ENCODE measurements around the gene DOC2A.

DNA sequence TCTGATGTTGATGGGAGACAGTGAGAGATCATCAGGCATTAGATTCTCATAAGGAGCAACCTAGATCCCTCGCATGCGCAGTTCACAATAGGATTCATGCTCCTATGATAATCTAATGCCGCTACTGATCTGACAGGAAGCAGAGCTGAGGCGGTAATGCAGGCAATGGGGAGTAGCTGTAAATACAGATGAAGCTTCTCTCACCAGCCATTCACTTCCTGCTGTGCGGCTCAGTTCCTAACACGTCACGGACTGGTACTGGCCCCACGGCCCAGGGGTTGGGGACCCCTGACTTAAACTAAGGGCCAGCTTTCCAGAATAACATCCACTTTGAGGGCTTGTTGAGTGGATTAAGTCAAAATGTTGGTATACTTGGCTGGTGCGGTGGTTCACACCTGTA is 51.5 kb downstream of the DOC2A start:
- TF ChIP-seq, protein P1, sequence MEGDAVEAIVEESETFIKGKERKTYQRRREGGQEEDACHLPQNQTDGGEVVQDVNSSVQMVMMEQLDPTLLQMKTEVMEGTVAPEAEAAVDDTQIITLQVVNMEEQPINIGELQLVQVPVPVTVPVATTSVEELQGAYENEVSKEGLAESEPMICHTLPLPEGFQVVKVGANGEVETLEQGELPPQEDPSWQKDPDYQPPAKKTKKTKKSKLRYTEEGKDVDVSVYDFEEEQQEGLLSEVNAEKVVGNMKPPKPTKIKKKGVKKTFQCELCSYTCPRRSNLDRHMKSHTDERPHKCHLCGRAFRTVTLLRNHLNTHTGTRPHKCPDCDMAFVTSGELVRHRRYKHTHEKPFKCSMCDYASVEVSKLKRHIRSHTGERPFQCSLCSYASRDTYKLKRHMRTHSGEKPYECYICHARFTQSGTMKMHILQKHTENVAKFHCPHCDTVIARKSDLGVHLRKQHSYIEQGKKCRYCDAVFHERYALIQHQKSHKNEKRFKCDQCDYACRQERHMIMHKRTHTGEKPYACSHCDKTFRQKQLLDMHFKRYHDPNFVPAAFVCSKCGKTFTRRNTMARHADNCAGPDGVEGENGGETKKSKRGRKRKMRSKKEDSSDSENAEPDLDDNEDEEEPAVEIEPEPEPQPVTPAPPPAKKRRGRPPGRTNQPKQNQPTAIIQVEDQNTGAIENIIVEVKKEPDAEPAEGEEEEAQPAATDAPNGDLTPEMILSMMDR (conservative IDR thresholded peaks at IDR 0.05; ENCODE audit: low read depth in 2 of 2), result no peak
- TF ChIP-seq EZH2phosphoT487 (IDR thresholded peaks at IDR 0.05; ENCODE audit: unreplicated experiment), result no peak
- TF ChIP-seq REST (IDR thresholded peaks at IDR 0.05; ENCODE audit: unreplicated experiment), result no peak
- TF ChIP-seq EZH2 (IDR thresholded peaks at IDR 0.05; ENCODE audit: low read depth, unreplicated experiment), result no peak
- no peak for TF ChIP-seq POLR2AphosphoS5 (IDR thresholded peaks at IDR 0.05; ENCODE audit: low read depth)
- TF ChIP-seq, protein P2, sequence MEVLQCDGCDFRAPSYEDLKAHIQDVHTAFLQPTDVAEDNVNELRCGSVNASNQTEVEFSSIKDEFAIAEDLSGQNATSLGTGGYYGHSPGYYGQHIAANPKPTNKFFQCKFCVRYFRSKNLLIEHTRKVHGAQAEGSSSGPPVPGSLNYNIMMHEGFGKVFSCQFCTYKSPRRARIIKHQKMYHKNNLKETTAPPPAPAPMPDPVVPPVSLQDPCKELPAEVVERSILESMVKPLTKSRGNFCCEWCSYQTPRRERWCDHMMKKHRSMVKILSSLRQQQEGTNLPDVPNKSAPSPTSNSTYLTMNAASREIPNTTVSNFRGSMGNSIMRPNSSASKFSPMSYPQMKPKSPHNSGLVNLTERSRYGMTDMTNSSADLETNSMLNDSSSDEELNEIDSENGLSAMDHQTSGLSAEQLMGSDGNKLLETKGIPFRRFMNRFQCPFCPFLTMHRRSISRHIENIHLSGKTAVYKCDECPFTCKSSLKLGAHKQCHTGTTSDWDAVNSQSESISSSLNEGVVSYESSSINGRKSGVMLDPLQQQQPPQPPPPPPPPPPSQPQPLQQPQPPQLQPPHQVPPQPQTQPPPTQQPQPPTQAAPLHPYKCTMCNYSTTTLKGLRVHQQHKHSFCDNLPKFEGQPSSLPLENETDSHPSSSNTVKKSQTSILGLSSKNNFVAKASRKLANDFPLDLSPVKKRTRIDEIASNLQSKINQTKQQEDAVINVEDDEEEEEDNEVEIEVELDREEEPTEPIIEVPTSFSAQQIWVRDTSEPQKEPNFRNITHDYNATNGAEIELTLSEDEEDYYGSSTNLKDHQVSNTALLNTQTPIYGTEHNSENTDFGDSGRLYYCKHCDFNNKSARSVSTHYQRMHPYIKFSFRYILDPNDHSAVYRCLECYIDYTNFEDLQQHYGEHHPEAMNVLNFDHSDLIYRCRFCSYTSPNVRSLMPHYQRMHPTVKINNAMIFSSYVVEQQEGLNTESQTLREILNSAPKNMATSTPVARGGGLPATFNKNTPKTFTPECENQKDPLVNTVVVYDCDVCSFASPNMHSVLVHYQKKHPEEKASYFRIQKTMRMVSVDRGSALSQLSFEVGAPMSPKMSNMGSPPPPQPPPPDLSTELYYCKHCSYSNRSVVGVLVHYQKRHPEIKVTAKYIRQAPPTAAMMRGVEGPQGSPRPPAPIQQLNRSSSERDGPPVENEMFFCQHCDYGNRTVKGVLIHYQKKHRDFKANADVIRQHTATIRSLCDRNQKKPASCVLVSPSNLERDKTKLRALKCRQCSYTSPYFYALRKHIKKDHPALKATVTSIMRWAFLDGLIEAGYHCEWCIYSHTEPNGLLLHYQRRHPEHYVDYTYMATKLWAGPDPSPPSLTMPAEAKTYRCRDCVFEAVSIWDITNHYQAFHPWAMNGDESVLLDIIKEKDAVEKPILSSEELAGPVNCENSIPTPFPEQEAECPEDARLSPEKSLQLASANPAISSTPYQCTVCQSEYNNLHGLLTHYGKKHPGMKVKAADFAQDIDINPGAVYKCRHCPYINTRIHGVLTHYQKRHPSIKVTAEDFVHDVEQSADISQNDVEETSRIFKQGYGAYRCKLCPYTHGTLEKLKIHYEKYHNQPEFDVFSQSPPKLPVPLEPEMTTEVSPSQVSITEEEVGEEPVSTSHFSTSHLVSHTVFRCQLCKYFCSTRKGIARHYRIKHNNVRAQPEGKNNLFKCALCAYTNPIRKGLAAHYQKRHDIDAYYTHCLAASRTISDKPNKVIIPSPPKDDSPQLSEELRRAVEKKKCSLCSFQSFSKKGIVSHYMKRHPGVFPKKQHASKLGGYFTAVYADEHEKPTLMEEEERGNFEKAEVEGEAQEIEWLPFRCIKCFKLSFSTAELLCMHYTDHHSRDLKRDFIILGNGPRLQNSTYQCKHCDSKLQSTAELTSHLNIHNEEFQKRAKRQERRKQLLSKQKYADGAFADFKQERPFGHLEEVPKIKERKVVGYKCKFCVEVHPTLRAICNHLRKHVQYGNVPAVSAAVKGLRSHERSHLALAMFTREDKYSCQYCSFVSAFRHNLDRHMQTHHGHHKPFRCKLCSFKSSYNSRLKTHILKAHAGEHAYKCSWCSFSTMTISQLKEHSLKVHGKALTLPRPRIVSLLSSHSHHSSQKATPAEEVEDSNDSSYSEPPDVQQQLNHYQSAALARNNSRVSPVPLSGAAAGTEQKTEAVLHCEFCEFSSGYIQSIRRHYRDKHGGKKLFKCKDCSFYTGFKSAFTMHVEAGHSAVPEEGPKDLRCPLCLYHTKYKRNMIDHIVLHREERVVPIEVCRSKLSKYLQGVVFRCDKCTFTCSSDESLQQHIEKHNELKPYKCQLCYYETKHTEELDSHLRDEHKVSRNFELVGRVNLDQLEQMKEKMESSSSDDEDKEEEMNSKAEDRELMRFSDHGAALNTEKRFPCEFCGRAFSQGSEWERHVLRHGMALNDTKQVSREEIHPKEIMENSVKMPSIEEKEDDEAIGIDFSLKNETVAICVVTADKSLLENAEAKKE (CRISPR knock-in tag; IDR thresholded peaks at IDR 0.05), result no peak
- no peak for TF ChIP-seq JUNB (IDR thresholded peaks at IDR 0.05; ENCODE audit: unreplicated experiment)
- no peak for TF ChIP-seq ZNF114 (CRISPR knock-in tag; IDR thresholded peaks at IDR 0.05)
- no peak for TF ChIP-seq NANOG (IDR thresholded peaks at IDR 0.05; ENCODE audit: borderline replicate concordance)
- TF ChIP-seq, protein P3, sequence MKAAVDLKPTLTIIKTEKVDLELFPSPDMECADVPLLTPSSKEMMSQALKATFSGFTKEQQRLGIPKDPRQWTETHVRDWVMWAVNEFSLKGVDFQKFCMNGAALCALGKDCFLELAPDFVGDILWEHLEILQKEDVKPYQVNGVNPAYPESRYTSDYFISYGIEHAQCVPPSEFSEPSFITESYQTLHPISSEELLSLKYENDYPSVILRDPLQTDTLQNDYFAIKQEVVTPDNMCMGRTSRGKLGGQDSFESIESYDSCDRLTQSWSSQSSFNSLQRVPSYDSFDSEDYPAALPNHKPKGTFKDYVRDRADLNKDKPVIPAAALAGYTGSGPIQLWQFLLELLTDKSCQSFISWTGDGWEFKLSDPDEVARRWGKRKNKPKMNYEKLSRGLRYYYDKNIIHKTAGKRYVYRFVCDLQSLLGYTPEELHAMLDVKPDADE (IDR thresholded peaks at IDR 0.05), result no peak
- no peak for TF ChIP-seq CREB1 (CRISPR knock-in tag; IDR thresholded peaks at IDR 0.05; ENCODE audit: low read depth)
- TF ChIP-seq ZNF331 (CRISPR knock-in tag; IDR thresholded peaks at IDR 0.05; ENCODE audit: low read depth), result no peak

Measured in GM23338 (cell line).